Psoas muscle (tissue), 8 donors: ENCODE results near the gene TM4SF1. TPM values are rescaled to one million over a fixed set of nuclear protein-coding genes. Genes with fewer than 3 reads are reported as not detected.

Experiments used
- ATAC-seq, 4 donors: fragments of 200-7000 bp; cut with Tn5 transposase; one replicate each; pipeline ENCODE4 v1.9.1; 2020; ENCODE audit warnings: moderate library complexity in 3 of 4, mild to moderate bottlenecking in 2 of 4
- DNase-seq, 2 donors: peaks; one replicate each; pipeline ENCODE4 v3.0.0-alpha.2; 2020
- H3K27ac ChIP-seq: fragments of 200-600 bp; one replicate; pipeline ENCODE4 v1.8.0; 2022
- H3K27me3 ChIP-seq, 3 donors: fragments of 200-600 bp in 1 of 3; one replicate each; pipeline versions ENCODE4 v1.6.1 to v1.8.0; 2013 to 2022; ENCODE audit warnings: low read length in 2 of 3, mild to moderate bottlenecking in 2 of 3, moderate library complexity in 1 of 3; ENCODE audit not compliant: insufficient read depth in 3 of 3
- H3K36me3 ChIP-seq, 2 donors: fragments of 200-600 bp in 1 of 2; one replicate each; pipeline versions ENCODE4 v1.6.1 to v1.8.0; 2013 to 2022; ENCODE audit warnings: low read depth in 1 of 2, mild to moderate bottlenecking in 1 of 2, moderate library complexity in 1 of 2; ENCODE audit not compliant: insufficient read depth in 1 of 2
- H3K4me1 ChIP-seq: fragments of 200-600 bp; one replicate; pipeline ENCODE4 v1.8.0; 2022
- H3K4me3 ChIP-seq: fragments of 200-600 bp; one replicate; pipeline ENCODE4 v1.8.0; 2022; ENCODE audit warnings: mild to moderate bottlenecking
- H3K9me3 ChIP-seq: fragments of 200-600 bp; one replicate; pipeline ENCODE4 v1.8.0; 2022
- WGBS, 3 donors: extraction: QIAGEN DNeasy Blood & Tissue Kit; methylation state at CpG; one replicate each; pipeline versions ENCODE4 v1.1.6 to v1.1.7; 2013; 5-methylcytosine and 5-hydroxymethylcytosine counted together
- intact Hi-C, 2 donors: fragments of 100-400 bp; cut with DNase I; formaldehyde crosslinking; loops; one replicate each; pipeline versions ENCODE4 v1.11.0 to v1.14.2; 2022
- polyA plus RNA-seq, 3 donors: library from polyadenylated mRNA; stranded (reverse); fragments of 200-250 nt; gene quantifications; one replicate each; pipeline ENCODE4 v1.2.3, GENCODE V29; 2013
- total RNA-seq, 4 donors: library from RNA; stranded (reverse); fragmentation: NEBNext Ultra II Directional in 2 of 4; extraction: Animal tissue kit (Norgen Biotek cat#: 25700) in 2 of 4; gene quantifications; one replicate each; pipeline versions ENCODE4 v1.2.1 to v1.2.4, GENCODE V29; 2021 to 2023
- TF ChIP-seq, protein P1 (sequence below): fragments of 200-600 bp; IDR thresholded peaks from one replicate; pipeline ENCODE4 v1.8.0; 2022; ENCODE audit warnings: antibody characterized with exemption
- donor health status: healthy with polysubstance abuse.
- donor health status: DM: no; HTN: no; CAD: no; lungs with moderate emphysema.
- donor health status: Bipolar disorder and iron deficiency.
- donor health status: healthy.
- donor health status: DM: yes; HTN: yes; CAD: no.
- donor health status: DM: no; HTN: no; CAD: no.
- donor health status: DM: no; HTN: no; CAD: no.
- donor health status: DM: yes; HTN: yes; CAD: no.

The TM4SF1 gene
- total and polyA plus RNA-seq, 7 donors: 30.7 to 61.1 (median 49.4) TPM

DNA sequence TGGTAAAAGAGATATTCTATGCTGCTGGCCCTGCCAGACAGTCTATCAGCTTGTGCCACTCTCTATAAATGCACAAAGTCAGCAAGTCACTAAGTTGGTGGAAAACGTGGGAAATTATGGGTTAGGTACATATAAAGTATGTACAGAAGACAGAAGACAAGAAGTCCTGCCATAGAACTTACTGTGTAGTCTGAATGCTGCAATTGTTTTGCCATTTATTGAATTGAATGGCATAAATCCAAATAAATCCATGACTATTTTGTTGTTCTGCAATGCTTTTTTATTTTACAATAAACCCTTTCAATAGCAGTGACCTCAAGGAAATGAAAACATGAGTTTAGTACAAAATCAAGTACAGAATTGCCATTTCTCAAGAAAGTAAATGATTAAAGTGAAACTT is 34.1 kb upstream of the TM4SF1 start:
- H3K9me3 ChIP-seq: no peaks in the 10 kb centered on the region
- ATAC-seq: no peak
- H3K27ac ChIP-seq: no peak overlapping the region
- H3K27me3 ChIP-seq: no peaks in the 10 kb centered on the region
- no peak overlapping the region for H3K4me3 ChIP-seq
- WGBS, 3 donors: 22 to 47% (median 45%) methylated on average over 1 of the region's 1 CpG
- no peaks in the 10 kb centered on the region for H3K4me1 ChIP-seq
- H3K36me3 ChIP-seq: no peaks in the 10 kb centered on the region
- TF ChIP-seq, protein P1, sequence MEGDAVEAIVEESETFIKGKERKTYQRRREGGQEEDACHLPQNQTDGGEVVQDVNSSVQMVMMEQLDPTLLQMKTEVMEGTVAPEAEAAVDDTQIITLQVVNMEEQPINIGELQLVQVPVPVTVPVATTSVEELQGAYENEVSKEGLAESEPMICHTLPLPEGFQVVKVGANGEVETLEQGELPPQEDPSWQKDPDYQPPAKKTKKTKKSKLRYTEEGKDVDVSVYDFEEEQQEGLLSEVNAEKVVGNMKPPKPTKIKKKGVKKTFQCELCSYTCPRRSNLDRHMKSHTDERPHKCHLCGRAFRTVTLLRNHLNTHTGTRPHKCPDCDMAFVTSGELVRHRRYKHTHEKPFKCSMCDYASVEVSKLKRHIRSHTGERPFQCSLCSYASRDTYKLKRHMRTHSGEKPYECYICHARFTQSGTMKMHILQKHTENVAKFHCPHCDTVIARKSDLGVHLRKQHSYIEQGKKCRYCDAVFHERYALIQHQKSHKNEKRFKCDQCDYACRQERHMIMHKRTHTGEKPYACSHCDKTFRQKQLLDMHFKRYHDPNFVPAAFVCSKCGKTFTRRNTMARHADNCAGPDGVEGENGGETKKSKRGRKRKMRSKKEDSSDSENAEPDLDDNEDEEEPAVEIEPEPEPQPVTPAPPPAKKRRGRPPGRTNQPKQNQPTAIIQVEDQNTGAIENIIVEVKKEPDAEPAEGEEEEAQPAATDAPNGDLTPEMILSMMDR: no peak
- intact Hi-C loops: no loop called here
- no peak for DNase-seq

DNA sequence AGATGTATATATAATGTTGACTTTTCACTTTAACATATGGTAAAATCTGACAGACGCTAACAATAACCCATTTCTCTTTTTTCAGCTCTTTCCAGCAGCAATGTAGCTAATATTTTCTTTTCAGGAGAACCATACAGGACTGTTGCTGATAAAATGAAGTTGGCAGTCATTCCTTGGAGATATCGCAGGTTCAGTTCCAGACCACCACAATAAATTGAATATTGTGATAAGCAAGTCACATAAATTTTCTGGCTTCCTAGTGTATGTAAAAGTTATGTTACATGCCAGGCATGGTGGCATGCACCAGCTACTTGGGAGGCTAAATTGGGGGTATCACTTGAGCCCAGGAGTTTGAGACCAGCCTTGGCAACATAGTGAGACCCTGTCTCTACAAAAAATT is 31.9 kb upstream of the TM4SF1 start:
- WGBS, 3 donors: 93 to 97% (median 97%) methylated on average over 2 of the region's 2 CpGs
- TF ChIP-seq, protein P1: no peak
- H3K27me3 ChIP-seq: no peaks in the 10 kb centered on the region

DNA sequence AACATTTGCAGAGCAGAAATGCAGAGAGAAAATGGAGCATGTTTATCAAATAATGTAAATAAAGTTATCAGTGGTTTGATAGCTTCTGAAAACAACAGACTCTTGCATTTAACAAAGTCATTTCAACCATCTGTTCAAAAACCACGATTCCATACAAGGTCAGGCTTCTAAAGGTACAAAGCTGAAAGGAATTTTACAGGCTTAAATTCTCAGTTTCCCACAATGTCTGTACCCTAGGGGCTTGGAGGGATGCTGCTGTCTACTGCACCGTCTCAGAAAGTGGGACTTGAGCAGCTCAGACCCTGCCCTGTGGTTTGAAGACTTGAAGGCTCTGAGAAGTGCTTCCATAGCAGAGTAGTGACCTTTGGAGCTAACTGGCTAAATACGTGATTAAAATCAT is 30.4 kb upstream of the TM4SF1 start:
- H3K4me3 ChIP-seq: no peak overlapping the region
- no peaks in the 10 kb centered on the region for H3K36me3 ChIP-seq
- TF ChIP-seq, protein P1: no peak
- H3K27me3 ChIP-seq: no peaks in the 10 kb centered on the region
- DNase-seq: no peak
- no peak overlapping the region for H3K27ac ChIP-seq
- intact Hi-C loops: no loop called here
- ATAC-seq: no peak
- no peaks in the 10 kb centered on the region for H3K4me1 ChIP-seq
- H3K9me3 ChIP-seq: no peaks in the 10 kb centered on the region
- 44 to 52% (median 49%) methylated on average over 3 of the region's 3 CpGs for WGBS, 3 donors

More for the DNA sequence above, 31.9 kb upstream of the TM4SF1 start:
- Histone ChIP-seq H3K4me1 (no peaks in the 10 kb centered on the region), H3K9me3 (no peaks in the 10 kb centered on the region), H3K4me3 (no peak overlapping the region), H3K36me3 (no peaks in the 10 kb centered on the region), H3K27ac (no peak overlapping the region)
- intact Hi-C loops: no loop called here
- DNase-seq: no peak
- no peak for ATAC-seq

DNA sequence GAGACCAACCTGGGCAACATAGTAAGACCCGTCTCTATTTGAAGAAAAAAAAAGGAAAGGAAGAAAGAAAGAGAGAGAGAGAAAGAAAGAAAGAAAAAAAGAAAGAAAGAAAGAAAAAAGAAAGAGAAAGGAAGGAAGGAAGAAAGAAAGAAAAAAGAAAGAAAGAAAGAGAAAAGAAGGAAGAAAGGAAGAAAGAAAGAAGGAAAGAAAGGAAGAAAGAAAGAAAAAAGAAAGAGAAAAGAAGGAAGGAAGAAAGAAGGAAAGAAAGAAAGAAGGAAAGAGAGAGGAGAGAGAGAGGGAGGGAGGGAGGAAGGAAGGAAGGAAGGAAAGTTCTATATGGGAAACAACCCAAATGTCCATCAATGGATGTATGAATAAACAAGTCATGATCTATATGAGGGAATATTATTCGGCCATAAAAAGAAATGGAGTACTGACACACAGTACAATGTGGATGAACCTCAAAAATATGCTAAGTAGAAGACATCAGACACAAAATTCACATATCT is 28.8 kb upstream of the TM4SF1 start:
- no peak overlapping the region for H3K27ac ChIP-seq
- H3K4me1 ChIP-seq: no peaks in the 10 kb centered on the region
- H3K27me3 ChIP-seq: no peaks in the 10 kb centered on the region
- intact Hi-C loops: no loop called here
- DNase-seq (no peak), ATAC-seq (no peak)
- 94 to 98% (median 97%) methylated on average over 2 of the region's 2 CpGs for WGBS, 3 donors
- TF ChIP-seq, protein P1: no peak
- H3K36me3 ChIP-seq: no peaks in the 10 kb centered on the region
- H3K4me3 ChIP-seq: no peak overlapping the region
- H3K9me3 ChIP-seq: no peaks in the 10 kb centered on the region

GRCh38 chr3:149403443-149403842 is 26.0 kb upstream of the TM4SF1 start:
- H3K27me3 ChIP-seq: no peaks in the 10 kb centered on the region
- no peak overlapping the region for H3K27ac ChIP-seq
- H3K4me1 ChIP-seq: no peaks in the 10 kb centered on the region
- H3K9me3 ChIP-seq: no peaks in the 10 kb centered on the region
- no peak overlapping the region for H3K4me3 ChIP-seq
- ATAC-seq: no peak
- H3K36me3 ChIP-seq: no peaks in the 10 kb centered on the region
- intact Hi-C loops: no loop called here
- WGBS, 3 donors: 98 to 99% (median 99%) methylated on average over 2 of the region's 2 CpGs
- TF ChIP-seq, protein P1: no peak
- no peak for DNase-seq
